GM12873 (cell line): ENCODE measurements around the gene NUTM2A.
"Not testable (repeated sequence)": the region's sequence is repeated elsewhere in the genome, so short reads cannot be mapped to it uniquely, and the experiment has no call there.

ENCODE experiments used
- CTCF ChIP-seq: IDR thresholded peaks from 2 replicates; pipeline ENCODE4 v1.5.1; 2012; ENCODE audit warnings: low read depth, mild to moderate bottlenecking, moderate library complexity, low read length, control low read depth; ENCODE audit not compliant: insufficient read depth; ENCODE audit errors: missing control alignments

Gene NUTM2A

GRCh38 chr10:87225148-87225547 is at the start of gene NUTM2A:
Gene NUTM2A, plus strand, starts transcription at chr10:87225448. Its CDS starts 383 bp downstream, at chr10:87225831.
- TF ChIP-seq CTCF: not testable (repeated sequence)
